PFSK-1 (cell line): ENCODE results near the gene CDK6.

Experiments used
- FOXP2 ChIP-seq: optimal IDR thresholded peaks from 2 replicates; pipeline ENCODE3; 2011; ENCODE audit warnings: borderline replicate concordance, control low read depth, inconsistent platforms; ENCODE audit not compliant: insufficient read depth; ENCODE audit errors: extremely low read length, extremely low read depth
- POLR2AphosphoS5 ChIP-seq: IDR thresholded peaks from 2 replicates; pipeline ENCODE4 v1.6.1; 2012; ENCODE audit warnings: low read depth, mild to moderate bottlenecking, control low read depth, low read length, moderate library complexity
- SIN3A ChIP-seq: IDR thresholded peaks from 2 replicates; pipeline ENCODE4 v1.6.1; 2012; ENCODE audit warnings: mild to moderate bottlenecking, low read length, moderate library complexity, borderline replicate concordance; ENCODE audit not compliant: insufficient read depth
- TAF1 ChIP-seq: IDR thresholded peaks from 2 replicates; pipeline ENCODE4 v1.6.1; 2012; ENCODE audit warnings: low read length, control low read depth, borderline replicate concordance; ENCODE audit not compliant: insufficient read depth

DNA sequence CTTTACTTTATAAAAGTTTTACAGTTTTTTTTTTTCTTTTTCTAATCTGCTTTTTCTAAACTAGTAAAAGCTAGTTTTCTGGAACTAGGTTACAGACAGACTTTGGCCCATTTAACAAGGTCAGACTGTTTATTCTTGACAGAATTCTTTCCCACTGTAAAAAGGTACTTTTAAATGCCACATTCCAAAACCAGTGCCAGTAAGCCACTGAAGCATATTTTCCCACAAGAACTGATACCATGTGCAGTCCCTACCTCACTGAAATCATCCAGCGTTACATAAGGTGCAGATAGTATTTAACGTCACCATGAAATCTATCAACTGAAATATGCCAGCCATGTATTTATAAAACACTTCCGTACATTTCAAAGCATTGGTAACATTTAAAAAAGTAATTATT is 121.6 kb downstream of the CDK6 start:
- TF ChIP-seq POLR2AphosphoS5 (no peak), TAF1 (no peak), SIN3A (no peak), FOXP2 (no peak)
